BLaER1 (cell line): ENCODE results near the gene SMIM38.

Source experiments
- H3K27ac ChIP-seq: shearing (Covaris generic); formaldehyde crosslinking; 2 replicates; pipeline ENCODE4 v1.8.1; 2022
- H3K27me3 ChIP-seq: shearing (Covaris generic); formaldehyde crosslinking; 2 replicates; pipeline ENCODE4 v1.8.1; 2022
- H3K36me3 ChIP-seq: shearing (Covaris generic); formaldehyde crosslinking; 2 replicates; pipeline ENCODE4 v1.8.1; 2022
- H3K4me1 ChIP-seq: shearing (Covaris generic); formaldehyde crosslinking; 2 replicates; pipeline ENCODE4 v1.8.1; 2022
- H3K4me2 ChIP-seq: shearing (Covaris generic); formaldehyde crosslinking; 2 replicates; pipeline ENCODE4 v1.8.1; 2022
- H3K4me3 ChIP-seq: shearing (Covaris generic); formaldehyde crosslinking; 2 replicates; pipeline ENCODE4 v1.8.1; 2022
- H3K9ac ChIP-seq: shearing (Covaris generic); formaldehyde crosslinking; 2 replicates; pipeline ENCODE4 v1.8.1; 2022
- H3K9me3 ChIP-seq: shearing (Covaris generic); formaldehyde crosslinking; 2 replicates; pipeline ENCODE4 v1.8.1; 2022
- H4K20me1 ChIP-seq: shearing (Covaris generic); formaldehyde crosslinking; 2 replicates; pipeline ENCODE4 v1.8.1; 2022
- Cebpa-rat ChIP-seq: shearing (Covaris generic); IDR thresholded peaks from 2 replicates; pipeline ENCODE4 v1.8.1; 2022

The SMIM38 gene

DNA sequence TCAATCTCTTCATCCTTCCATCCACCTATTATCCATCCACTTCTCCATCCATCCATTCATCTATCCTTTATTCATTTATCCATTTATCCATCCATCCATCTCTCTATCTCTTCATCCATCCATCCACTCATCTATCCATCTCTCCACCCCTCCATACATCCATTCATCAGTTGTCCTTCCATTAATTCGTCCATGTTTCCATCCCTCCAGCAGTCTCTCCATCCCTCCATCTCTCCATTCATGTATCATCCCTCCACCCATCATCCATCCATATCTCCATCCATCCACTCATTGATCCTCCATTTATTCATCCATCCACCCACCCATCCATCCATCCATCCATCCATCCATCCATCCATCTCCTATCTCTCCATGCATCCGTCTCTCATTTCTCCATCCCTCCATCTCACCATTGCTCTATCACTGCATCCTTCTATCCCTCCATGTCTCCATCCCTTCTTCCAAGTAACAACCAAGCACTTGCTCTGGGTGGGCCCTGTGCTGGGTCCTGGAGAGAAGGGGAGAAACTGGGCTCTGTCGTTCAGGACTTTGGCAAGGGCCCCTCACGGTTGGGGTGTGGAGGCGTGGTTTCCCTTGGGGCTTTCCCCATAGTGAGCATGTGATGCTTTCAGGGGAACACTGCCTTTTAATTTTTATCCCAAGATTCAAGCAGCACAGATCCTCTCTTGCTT lies 43.3 kb downstream of the SMIM38 start:
- H4K20me1 ChIP-seq = no peaks in the 10 kb centered on the region
- H3K36me3 ChIP-seq = no peaks in the 10 kb centered on the region
- no peaks in the 10 kb centered on the region for H3K27me3 ChIP-seq
- no peak overlapping the region for H3K4me3 ChIP-seq
- H3K9ac ChIP-seq = no peak overlapping the region
- H3K4me1 ChIP-seq = no peaks in the 10 kb centered on the region
- no peaks in the 10 kb centered on the region for H3K9me3 ChIP-seq
- no peak overlapping the region for H3K27ac ChIP-seq
- H3K4me2 ChIP-seq = no peak overlapping the region
- no peak for TF ChIP-seq Cebpa-rat

- Histone ChIP-seq H3K9ac (no peak overlapping the region), H4K20me1 (no peaks in the 10 kb centered on the region), H3K27me3 (no peaks in the 10 kb centered on the region), H3K27ac (no peak overlapping the region), H3K36me3 (no peaks in the 10 kb centered on the region), H3K9me3 (no peaks in the 10 kb centered on the region), H3K4me3 (no peak overlapping the region), H3K4me1 (no peaks in the 10 kb centered on the region), H3K4me2 (no peak overlapping the region)
- TF ChIP-seq Cebpa-rat = no peak
Measured at GRCh38 chr11:69199583-69200315, 44.0 kb downstream of the SMIM38 start.

GRCh38 chr11:69200331-69201065 lies 44.8 kb downstream of the SMIM38 start:
- H3K9ac ChIP-seq = no peak overlapping the region

GRCh38 chr11:69201066-69201365 lies 45.3 kb downstream of the SMIM38 start:
- H3K9me3 ChIP-seq = no peaks in the 10 kb centered on the region
- no peak for TF ChIP-seq Cebpa-rat
- H3K36me3 ChIP-seq = no peaks in the 10 kb centered on the region

More at GRCh38 chr11:69200331-69201065, 44.8 kb downstream of the SMIM38 start:
- Histone ChIP-seq H3K4me2 (no peak overlapping the region), H3K27ac (no peak overlapping the region), H3K27me3 (no peaks in the 10 kb centered on the region), H3K4me1 (peaks cover 2% of the 10 kb centered on the region; the same call in 1 of the 2 replicates), H3K9me3 (no peaks in the 10 kb centered on the region), H4K20me1 (no peaks in the 10 kb centered on the region), H3K36me3 (no peaks in the 10 kb centered on the region), H3K4me3 (no peak overlapping the region)
- TF ChIP-seq Cebpa-rat = no peak

GRCh38 chr11:69201764-69202370 lies 46.1 kb downstream of the SMIM38 start:
- no peaks in the 10 kb centered on the region for H3K36me3 ChIP-seq
- TF ChIP-seq Cebpa-rat = no peak
- no peak overlapping the region for H3K4me2 ChIP-seq
- no peak overlapping the region for H3K27ac ChIP-seq
- H3K4me3 ChIP-seq = no peak overlapping the region
- H3K9ac ChIP-seq = no peak overlapping the region
- H3K9me3 ChIP-seq = no peaks in the 10 kb centered on the region
- no peaks in the 10 kb centered on the region for H4K20me1 ChIP-seq
- no peaks in the 10 kb centered on the region for H3K27me3 ChIP-seq
- peaks cover 10% of the 10 kb centered on the region for H3K4me1 ChIP-seq

More at GRCh38 chr11:69201066-69201365, 45.3 kb downstream of the SMIM38 start:
- Histone ChIP-seq H4K20me1 (no peaks in the 10 kb centered on the region), H3K27me3 (no peaks in the 10 kb centered on the region), H3K27ac (no peak overlapping the region), H3K9ac (no peak overlapping the region), H3K4me2 (no peak overlapping the region), H3K4me1 (peaks cover 7% of the 10 kb centered on the region), H3K4me3 (no peak overlapping the region)

DNA sequence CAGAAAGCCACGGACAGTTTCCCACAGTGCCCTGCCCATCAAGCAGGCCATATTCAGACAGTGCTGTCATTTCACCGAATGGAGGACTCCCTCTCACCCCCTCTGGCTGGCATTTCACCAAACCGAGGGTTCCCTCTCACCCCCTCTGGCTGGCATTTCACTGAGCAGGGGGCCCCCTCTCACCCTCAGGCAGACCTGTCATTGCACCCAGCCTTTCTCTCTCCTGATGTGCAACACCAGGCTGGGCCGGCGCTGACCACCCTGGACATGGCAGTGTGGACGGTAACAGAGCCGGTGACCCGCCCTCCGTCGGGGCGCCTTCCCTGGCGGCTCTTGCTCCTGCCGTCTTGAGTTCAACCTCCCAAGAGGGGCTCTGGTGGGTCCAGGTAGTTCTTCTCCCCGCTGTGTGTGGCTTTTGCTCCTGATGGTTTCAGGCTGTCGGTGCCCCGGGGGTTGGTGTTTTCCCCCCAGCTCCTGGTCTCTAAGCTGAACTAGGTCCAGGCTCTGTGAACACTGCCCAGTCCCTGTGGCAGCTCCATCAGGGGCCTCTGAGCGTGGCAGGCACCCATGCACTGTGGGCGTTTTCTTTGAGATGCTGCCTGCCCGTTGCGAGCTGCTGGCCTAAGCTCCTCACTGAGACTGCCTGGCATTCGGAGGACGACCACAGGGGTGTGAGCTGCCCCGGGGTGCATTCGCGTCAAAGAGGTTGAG lies 46.9 kb downstream of the SMIM38 start:
- no peak overlapping the region for H3K9ac ChIP-seq
- no peak overlapping the region for H3K27ac ChIP-seq
- H3K36me3 ChIP-seq = no peaks in the 10 kb centered on the region
- no peak for TF ChIP-seq Cebpa-rat
- no peak overlapping the region for H3K4me3 ChIP-seq
- peaks cover 10% of the 10 kb centered on the region for H3K4me1 ChIP-seq
- no peak overlapping the region for H3K4me2 ChIP-seq
- H4K20me1 ChIP-seq = no peaks in the 10 kb centered on the region
- H3K9me3 ChIP-seq = peaks cover 2% of the 10 kb centered on the region; the same call in 1 of the 2 replicates
- no peaks in the 10 kb centered on the region for H3K27me3 ChIP-seq

DNA sequence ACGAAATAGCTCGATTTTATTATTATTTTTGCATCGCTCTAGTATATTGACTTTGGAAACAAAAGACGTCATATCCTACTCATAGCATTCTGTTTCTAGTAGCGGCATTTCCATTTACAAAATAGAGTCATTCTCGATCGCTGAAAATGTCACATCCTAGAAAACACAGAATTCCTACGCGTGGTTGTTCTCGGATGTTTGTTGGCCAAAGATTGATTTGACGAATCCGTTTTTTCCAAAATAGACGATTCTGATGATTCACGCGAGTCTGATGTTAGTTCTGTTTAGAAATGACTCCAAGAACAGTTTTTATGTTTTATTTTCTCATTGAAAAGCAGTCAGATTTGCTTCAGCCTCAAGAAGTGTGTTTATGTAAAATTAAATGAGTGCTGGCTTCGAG lies 47.6 kb downstream of the SMIM38 start:
- Histone ChIP-seq H3K27me3 (no peaks in the 10 kb centered on the region), H3K9ac (no peak overlapping the region), H3K4me2 (no peak overlapping the region), H3K27ac (no peak overlapping the region), H3K4me3 (no peak overlapping the region), H3K4me1 (peaks cover 10% of the 10 kb centered on the region), H3K36me3 (no peaks in the 10 kb centered on the region), H3K9me3 (peaks cover 9% of the 10 kb centered on the region; the same call in 1 of the 2 replicates), H4K20me1 (no peaks in the 10 kb centered on the region)
- TF ChIP-seq Cebpa-rat = no peak

DNA sequence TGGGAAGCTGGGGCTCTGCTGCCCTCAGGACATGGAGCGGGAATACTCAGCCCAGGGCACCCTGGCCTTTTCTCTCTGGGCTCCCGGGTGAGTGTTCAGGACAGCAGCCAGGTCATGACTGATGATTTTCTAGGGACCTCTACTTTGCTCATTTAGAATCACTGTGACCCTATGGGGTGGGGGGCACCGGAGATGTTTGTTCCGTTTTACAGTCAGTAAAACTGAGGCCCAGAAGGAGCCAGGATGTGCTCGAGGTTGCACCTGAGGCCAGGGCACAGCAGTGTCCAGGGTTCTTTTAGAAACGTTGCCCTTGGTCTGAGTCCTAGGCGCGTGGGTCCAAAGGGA lies 48.1 kb downstream of the SMIM38 start:
- Histone ChIP-seq H3K27me3 (no peaks in the 10 kb centered on the region), H3K27ac (no peak overlapping the region), H3K4me2 (no peak overlapping the region), H4K20me1 (no peaks in the 10 kb centered on the region), H3K9me3 (peaks cover 13% of the 10 kb centered on the region; the same call in 1 of the 2 replicates), H3K9ac (no peak overlapping the region), H3K4me1 (peaks cover 10% of the 10 kb centered on the region), H3K4me3 (no peak overlapping the region), H3K36me3 (no peaks in the 10 kb centered on the region)
- TF ChIP-seq Cebpa-rat = no peak

- no peaks in the 10 kb centered on the region for H3K27me3 ChIP-seq
- no peak overlapping the region for H3K9ac ChIP-seq
- no peaks in the 10 kb centered on the region for H3K36me3 ChIP-seq
- TF ChIP-seq Cebpa-rat = no peak
- H3K9me3 ChIP-seq = peaks cover 13% of the 10 kb centered on the region; the same call in 1 of the 2 replicates
- peaks cover 10% of the 10 kb centered on the region for H3K4me1 ChIP-seq
- H3K27ac ChIP-seq = no peak overlapping the region
- no peak overlapping the region for H3K4me2 ChIP-seq
- H4K20me1 ChIP-seq = no peaks in the 10 kb centered on the region
- H3K4me3 ChIP-seq = no peak overlapping the region
Measured at GRCh38 chr11:69204246-69204940, 48.7 kb downstream of the SMIM38 start.
